Lung (tissue), 12 donors: ENCODE results near the gene OLFML2A. TPM values are rescaled to one million over a fixed set of nuclear protein-coding genes. Genes with fewer than 3 reads are reported as not detected.

Source experiments
- ATAC-seq: fragments of 200-7000 bp; cut with Tn5 transposase; one replicate; pipeline ENCODE4 v1.9.1; 2020; ENCODE audit warnings: moderate number of reproducible peaks; ENCODE audit not compliant: insufficient read depth, low FRiP score
- DNase-seq, 3 donors: peaks; one replicate each; pipeline ENCODE4 v3.0.0-alpha.2; 2013 to 2017
- H3K27ac ChIP-seq, 2 donors: one replicate each; pipeline ENCODE4 v1.5.1; 2013; ENCODE audit warnings: mild to moderate bottlenecking in 2 of 2, moderate library complexity in 2 of 2, control low read depth in 1 of 2, inconsistent platforms in 1 of 2, low read depth in 1 of 2, low read length in 1 of 2
- H3K27me3 ChIP-seq, 3 donors: one replicate each; pipeline ENCODE4 v1.5.1; 2013; ENCODE audit warnings: low read length in 2 of 3; ENCODE audit not compliant: control insufficient read depth in 3 of 3, insufficient read depth in 3 of 3
- H3K36me3 ChIP-seq, 4 donors: one replicate each; pipeline ENCODE4 v1.5.1; 2013; ENCODE audit warnings: low read length in 4 of 4, mild to moderate bottlenecking in 1 of 4, moderate library complexity in 1 of 4; ENCODE audit not compliant: control insufficient read depth in 4 of 4, insufficient read depth in 4 of 4
- H3K4me1 ChIP-seq, 5 donors: one replicate each; pipeline ENCODE4 v1.5.1; 2013; ENCODE audit warnings: low read length in 5 of 5, mild to moderate bottlenecking in 2 of 5, moderate library complexity in 1 of 5; ENCODE audit not compliant: control insufficient read depth in 5 of 5, insufficient read depth in 5 of 5
- H3K4me3 ChIP-seq: one replicate; pipeline ENCODE4 v1.5.1; 2013; ENCODE audit warnings: mild to moderate bottlenecking, control low read depth, moderate library complexity
- H3K9ac ChIP-seq, 2 donors: one replicate each; pipeline ENCODE4 v1.5.1; 2013; ENCODE audit warnings: low read length in 2 of 2, control low read depth in 1 of 2; ENCODE audit not compliant: insufficient read depth in 1 of 2
- H3K9me3 ChIP-seq, 4 donors: one replicate each; pipeline ENCODE4 v1.5.1; 2013; ENCODE audit warnings: low read length in 3 of 4, mild to moderate bottlenecking in 1 of 4, moderate library complexity in 1 of 4; ENCODE audit not compliant: control insufficient read depth in 4 of 4, insufficient read depth in 3 of 4
- CTCF ChIP-seq: IDR thresholded peaks from 2 replicates; pipeline ENCODE4 v1.5.1; 2012; ENCODE audit warnings: mild to moderate bottlenecking; ENCODE audit errors: control extremely low read depth, extremely low read depth
- WGBS, 2 donors: extraction: QIAGEN DNeasy Blood & Tissue Kit; methylation state at CpG; one replicate each; pipeline ENCODE4 v1.1.7; 2013; 5-methylcytosine and 5-hydroxymethylcytosine counted together
- polyA plus RNA-seq, 2 donors: library from polyadenylated mRNA; stranded (reverse); fragments of 200-250 nt; gene quantifications; one replicate each; pipeline ENCODE4 v1.2.1, GENCODE V29; 2013
- total RNA-seq, 2 donors: library from RNA; depleted of rRNA in 1 of 2; stranded (reverse); fragments of >200 nt in 1 of 2; gene quantifications; one replicate each; pipeline ENCODE4 v1.2.1, GENCODE V29; 2014 to 2021
- donor health status: control.
- donor health status: control.
- donor health status: Bipolar disorder and iron deficiency.
- donor health status: healthy.
- donor health status: DM: yes; HTN: yes; CAD: no.

Gene OLFML2A
- total and polyA plus RNA-seq, 4 donors = 2.0 to 56.7 (median 7.5) TPM

GRCh38 chr9:124803911-124804310, 27.0 kb downstream of the OLFML2A start:
- H3K9ac ChIP-seq = no peak overlapping the region
- no peak for TF ChIP-seq CTCF
- WGBS, 2 donors = 95 to 96% methylated on average over 8 of the region's 8 CpGs
- H3K9me3 ChIP-seq = no peaks in the 10 kb centered on the region
- no peak overlapping the region for H3K27ac ChIP-seq
- no peak for DNase-seq
- no peak overlapping the region for H3K4me3 ChIP-seq
- peaks cover 0 to 8% (median under 1%) of the 10 kb centered on the region in 4 donors for H3K36me3 ChIP-seq
- H3K27me3 ChIP-seq = no peaks in the 10 kb centered on the region
- H3K4me1 ChIP-seq = peaks cover 4 to 49% (median 20%) of the 10 kb centered on the region in 5 donors
- ATAC-seq = no peak

- H3K27me3 ChIP-seq = no peaks in the 10 kb centered on the region
- H3K4me3 ChIP-seq = no peak overlapping the region
- no peak overlapping the region for H3K27ac ChIP-seq
- no peaks in the 10 kb centered on the region for H3K9me3 ChIP-seq
- ATAC-seq (no peak), DNase-seq (peak; percentile 91 to 97 (median 97))
- WGBS, 2 donors = 66 to 67% methylated on average over 4 of the region's 4 CpGs
- H3K36me3 ChIP-seq = peaks cover 0 to 8% (median 1%) of the 10 kb centered on the region in 4 donors
- H3K4me1 ChIP-seq = peaks cover 3 to 37% (median 11%) of the 10 kb centered on the region in 5 donors
- no peak overlapping the region for H3K9ac ChIP-seq
- no peak for TF ChIP-seq CTCF
These were observed 28.3 kb downstream of the OLFML2A start for GRCh38 chr9:124805186-124805585.

- DNase-seq (no peak), ATAC-seq (no peak)
- Histone ChIP-seq H3K4me1 (peaks cover 0 to 19% (median 12%) of the 10 kb centered on the region in 5 donors), H3K9ac (no peak overlapping the region), H3K36me3 (peaks cover 0 to 13% (median 4%) of the 10 kb centered on the region in 4 donors), H3K27ac (no peak overlapping the region), H3K9me3 (no peaks in the 10 kb centered on the region), H3K4me3 (no peak overlapping the region), H3K27me3 (no peaks in the 10 kb centered on the region)
- no peak for TF ChIP-seq CTCF
- WGBS, 2 donors = 91 to 96% methylated on average over 12 of the region's 12 CpGs
These were observed 31.5 kb downstream of the OLFML2A start for GRCh38 chr9:124808246-124808956.

- Histone ChIP-seq H3K27ac (no peak overlapping the region), H3K27me3 (no peaks in the 10 kb centered on the region), H3K4me3 (no peak overlapping the region), H3K9ac (no peak overlapping the region), H3K36me3 (peaks cover 0 to 13% (median 4%) of the 10 kb centered on the region in 4 donors), H3K4me1 (peaks cover 0 to 19% (median 12%) of the 10 kb centered on the region in 5 donors), H3K9me3 (no peaks in the 10 kb centered on the region)
- ATAC-seq = no peak
- TF ChIP-seq CTCF = no peak
- 94 to 95% methylated on average over 6 of the region's 6 CpGs for WGBS, 2 donors
- DNase-seq = no peak
These were observed 32.3 kb downstream of the OLFML2A start for GRCh38 chr9:124809211-124809610.
